Hair follicle dermal papilla cell (primary cell): ENCODE measurements around the gene CALD1. TPM values are rescaled to one million over a fixed set of nuclear protein-coding genes. Genes with fewer than 3 reads are reported as not detected.

Source experiments
- small RNA-seq: library from RNA; depleted of rRNA; stranded (forward); fragments of <200 nt; gene quantifications from one replicate; pipeline ENCODE3, GENCODE V24; 2012
- total RNA-seq: library from RNA; depleted of rRNA; stranded (reverse); fragments of >200 nt; gene quantifications from 2 replicates; pipeline ENCODE4 v1.2.3, GENCODE V29; 2012

CALD1 gene, protein sequence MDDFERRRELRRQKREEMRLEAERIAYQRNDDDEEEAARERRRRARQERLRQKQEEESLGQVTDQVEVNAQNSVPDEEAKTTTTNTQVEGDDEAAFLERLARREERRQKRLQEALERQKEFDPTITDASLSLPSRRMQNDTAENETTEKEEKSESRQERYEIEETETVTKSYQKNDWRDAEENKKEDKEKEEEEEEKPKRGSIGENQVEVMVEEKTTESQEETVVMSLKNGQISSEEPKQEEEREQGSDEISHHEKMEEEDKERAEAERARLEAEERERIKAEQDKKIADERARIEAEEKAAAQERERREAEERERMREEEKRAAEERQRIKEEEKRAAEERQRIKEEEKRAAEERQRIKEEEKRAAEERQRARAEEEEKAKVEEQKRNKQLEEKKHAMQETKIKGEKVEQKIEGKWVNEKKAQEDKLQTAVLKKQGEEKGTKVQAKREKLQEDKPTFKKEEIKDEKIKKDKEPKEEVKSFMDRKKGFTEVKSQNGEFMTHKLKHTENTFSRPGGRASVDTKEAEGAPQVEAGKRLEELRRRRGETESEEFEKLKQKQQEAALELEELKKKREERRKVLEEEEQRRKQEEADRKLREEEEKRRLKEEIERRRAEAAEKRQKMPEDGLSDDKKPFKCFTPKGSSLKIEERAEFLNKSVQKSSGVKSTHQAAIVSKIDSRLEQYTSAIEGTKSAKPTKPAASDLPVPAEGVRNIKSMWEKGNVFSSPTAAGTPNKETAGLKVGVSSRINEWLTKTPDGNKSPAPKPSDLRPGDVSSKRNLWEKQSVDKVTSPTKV
- 799 and 992 TPM in 2 replicates for total RNA-seq

DNA sequence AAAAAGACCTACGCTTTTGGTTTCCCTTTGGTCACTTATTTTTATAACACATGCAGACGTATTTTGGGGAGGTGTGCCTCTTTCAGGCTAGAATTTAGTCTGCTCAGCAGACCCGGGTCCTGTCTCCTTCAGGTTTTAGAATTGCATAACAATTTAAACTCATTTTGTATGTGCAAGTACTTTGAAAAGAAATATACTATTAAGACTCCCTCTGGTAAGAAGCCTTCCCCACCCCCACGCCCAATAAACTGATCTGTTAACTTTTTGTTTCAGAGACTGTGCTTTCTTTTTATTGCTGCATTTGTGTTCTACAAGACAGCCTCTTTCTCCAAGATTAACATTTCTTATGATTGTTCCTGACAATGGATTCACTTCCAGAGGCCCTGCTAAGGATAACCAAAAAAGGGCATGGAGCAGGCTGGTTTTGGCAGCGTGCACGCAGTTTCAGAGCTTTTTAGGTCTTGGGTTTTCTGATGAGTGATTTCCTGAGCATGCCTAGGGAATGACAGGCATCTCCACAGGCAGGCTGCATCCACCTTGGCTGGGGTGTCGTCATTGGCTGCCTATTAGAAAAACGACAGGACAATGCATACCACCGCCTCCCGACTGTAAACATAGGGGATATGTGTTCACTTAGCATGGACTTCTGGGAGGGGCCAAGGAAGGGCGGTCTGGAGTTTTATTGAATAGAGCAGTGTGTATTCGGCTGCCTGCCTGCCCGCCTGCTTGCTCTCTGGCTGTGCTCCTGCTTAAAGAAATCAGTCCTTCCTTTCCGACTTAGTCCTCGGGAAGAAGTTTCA lies at the start of gene CALD1:
CALD1 (plus strand) TSS at position 694 of the 800 bp plus-strand sequence. CDS start 88,100 bp downstream, outside the sequence.

GRCh38 chr7:134986363-134987251 lies 207.2 kb downstream of the CALD1 start, which contains the start of gene AGBL3:
Gene AGBL3 (plus strand): TSS chr7:134986508. CDS start chr7:134987934, 1,426 bp downstream.

Small RNA genes lying within 50 kb of the gene (small RNA-seq; reads per million reads assigned to genes)
- not detected for gene TUBB3P2

Other genes with a start within 250 kb of the CALD1 start
- gene AKR1B15, start 230.5 kb upstream of the CALD1 start, total RNA-seq = not detected in 2 replicates
- 22.2 and 23.1 TPM in 2 replicates for gene BPGM, start 132.8 kb upstream of the CALD1 start, total RNA-seq
- 0.73 and 1.3 TPM in 2 replicates for gene AGBL3, start 206.9 kb downstream of the CALD1 start, total RNA-seq